Tibial nerve (tissue), 4 donors: ENCODE results near the gene KRT2.

Source experiments
- EP300 ChIP-seq, 2 donors: sonication (generic); formaldehyde crosslinking; IDR thresholded peaks; one replicate each; pipeline ENCODE4 v1.6.1; 2017; ENCODE audit warnings: antibody characterized with exemption in 2 of 2, mild to moderate bottlenecking in 1 of 2
- POLR2A ChIP-seq, 2 donors: fragments of 450-650 bp; IDR thresholded peaks; one replicate each; pipeline ENCODE4 v1.6.1; 2017; ENCODE audit warnings: antibody characterized with exemption in 2 of 2, mild to moderate bottlenecking in 2 of 2, moderate library complexity in 2 of 2
- TF ChIP-seq, protein P1 (sequence below), 5 experiments: fragments of 200-600 bp in 3 of 5; fragments of 450-650 bp in 2 of 5; sonication (generic) in 3 of 5; IDR thresholded peaks; one replicate each; pipeline ENCODE4 v1.5.1; 2016 to 2019; ENCODE audit warnings: antibody characterized with exemption in 5 of 5, mild to moderate bottlenecking in 3 of 5, moderate library complexity in 2 of 5

DNA sequence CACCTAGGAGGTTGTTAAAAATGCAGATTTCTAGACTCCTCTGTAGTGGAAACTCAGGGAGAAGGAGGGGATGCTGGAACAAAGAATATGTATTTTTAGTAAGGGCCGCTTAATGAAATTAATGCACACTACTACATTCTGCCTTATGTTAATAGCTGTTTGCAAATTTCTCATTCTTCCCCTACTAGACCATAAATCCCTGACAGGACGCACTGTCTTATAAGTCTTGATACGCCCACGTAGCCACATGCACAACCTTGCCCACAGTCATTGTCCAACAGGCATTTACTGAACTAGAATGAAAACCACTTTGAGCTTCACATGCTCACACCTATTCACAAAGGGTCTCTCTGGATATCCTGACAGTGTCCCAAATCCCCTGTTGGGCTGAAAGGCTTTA, 10.5 kb downstream of the KRT2 start:
- TF ChIP-seq, protein P1, sequence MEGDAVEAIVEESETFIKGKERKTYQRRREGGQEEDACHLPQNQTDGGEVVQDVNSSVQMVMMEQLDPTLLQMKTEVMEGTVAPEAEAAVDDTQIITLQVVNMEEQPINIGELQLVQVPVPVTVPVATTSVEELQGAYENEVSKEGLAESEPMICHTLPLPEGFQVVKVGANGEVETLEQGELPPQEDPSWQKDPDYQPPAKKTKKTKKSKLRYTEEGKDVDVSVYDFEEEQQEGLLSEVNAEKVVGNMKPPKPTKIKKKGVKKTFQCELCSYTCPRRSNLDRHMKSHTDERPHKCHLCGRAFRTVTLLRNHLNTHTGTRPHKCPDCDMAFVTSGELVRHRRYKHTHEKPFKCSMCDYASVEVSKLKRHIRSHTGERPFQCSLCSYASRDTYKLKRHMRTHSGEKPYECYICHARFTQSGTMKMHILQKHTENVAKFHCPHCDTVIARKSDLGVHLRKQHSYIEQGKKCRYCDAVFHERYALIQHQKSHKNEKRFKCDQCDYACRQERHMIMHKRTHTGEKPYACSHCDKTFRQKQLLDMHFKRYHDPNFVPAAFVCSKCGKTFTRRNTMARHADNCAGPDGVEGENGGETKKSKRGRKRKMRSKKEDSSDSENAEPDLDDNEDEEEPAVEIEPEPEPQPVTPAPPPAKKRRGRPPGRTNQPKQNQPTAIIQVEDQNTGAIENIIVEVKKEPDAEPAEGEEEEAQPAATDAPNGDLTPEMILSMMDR (IDR thresholded peaks at IDR 0.05), result no peak
- TF ChIP-seq POLR2A (IDR thresholded peaks at IDR 0.05), result no peak
- no peak for TF ChIP-seq EP300 (IDR thresholded peaks at IDR 0.05)
